ENCODE data around the gene DOCK4.

DOCK4 gene

DNA sequence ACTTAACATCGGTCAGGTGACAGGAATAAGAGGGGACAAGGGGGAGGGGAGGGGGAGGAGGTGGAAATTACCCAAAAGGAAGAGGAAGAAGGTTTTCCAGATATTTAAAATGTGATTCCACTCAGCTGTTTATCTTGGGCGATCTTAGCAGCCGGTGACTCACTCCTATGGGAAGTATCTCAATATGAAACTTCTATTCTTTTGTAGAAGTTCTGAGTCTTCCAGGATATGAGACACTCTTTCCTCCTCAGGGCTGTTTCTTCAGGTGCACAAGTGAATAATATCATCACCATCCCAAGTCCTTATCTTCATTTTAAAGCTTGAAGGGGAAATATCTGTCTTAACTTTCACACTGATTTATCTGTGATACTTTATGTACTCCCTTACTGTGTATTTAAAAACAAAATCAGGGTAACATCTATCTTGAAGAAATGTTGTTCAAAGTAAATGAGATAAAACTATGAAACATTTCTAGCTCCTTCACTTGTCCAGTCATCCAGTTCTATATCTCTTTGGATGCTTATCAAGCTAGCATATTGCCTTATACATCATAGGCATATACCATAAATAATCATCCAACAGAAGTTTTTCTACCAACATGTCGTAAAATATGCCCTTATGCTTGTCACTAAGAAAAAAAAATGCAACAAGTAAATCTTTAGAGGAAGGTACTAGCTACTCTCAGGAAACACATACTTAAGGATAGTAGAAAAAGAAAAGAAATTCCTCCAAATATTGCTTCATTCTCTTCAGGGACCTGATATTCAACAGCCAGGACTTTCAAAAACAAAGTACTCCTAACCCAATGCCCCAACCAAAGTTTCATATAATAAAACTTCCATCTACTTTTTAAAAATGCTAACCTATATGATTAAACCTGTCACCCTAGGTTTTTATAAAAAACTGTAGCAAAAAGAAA lies 13.7 kb downstream of the DOCK4 start:
- DNase-seq (ENCODE audit: low read depth in 2 of 2) = no peak

DNA sequence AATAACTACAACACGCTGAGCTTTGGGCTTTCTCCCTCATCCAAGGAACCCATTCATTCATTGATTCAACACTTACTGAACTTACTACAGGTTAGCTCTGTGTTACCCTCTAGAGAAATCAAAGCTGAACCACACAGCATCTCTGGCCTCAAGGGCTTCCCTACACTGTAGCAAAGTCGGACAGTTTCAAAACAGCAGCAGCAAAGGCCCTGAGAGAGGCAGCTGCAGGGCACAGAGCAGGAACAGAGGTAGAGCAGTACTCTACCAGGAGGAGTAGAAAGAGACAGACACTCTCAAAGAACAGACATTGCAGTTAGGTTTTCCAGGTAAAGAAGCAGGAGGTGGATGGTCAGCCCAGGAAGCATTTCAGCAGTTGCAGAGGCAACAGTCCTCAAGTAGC lies 16.1 kb downstream of the DOCK4 start:
- DNase-seq (ENCODE audit: low read depth in 2 of 2) = no peak

- no peak for DNase-seq (ENCODE audit: low read depth in 2 of 2)
Observed at GRCh38 chr7:112189691-112190090, 16.5 kb downstream of the DOCK4 start.

- no peak for DNase-seq (ENCODE audit: low read depth in 2 of 2)
Observed at GRCh38 chr7:112188257-112188656, 17.9 kb downstream of the DOCK4 start.

- DNase-seq (ENCODE audit: low read depth in 2 of 2) = no peak
Observed at GRCh38 chr7:112186300-112186699, 19.9 kb downstream of the DOCK4 start.

- no peak for DNase-seq (ENCODE audit: low read depth in 2 of 2)
Observed at GRCh38 chr7:112185005-112185834, 21.0 kb downstream of the DOCK4 start.

DNA sequence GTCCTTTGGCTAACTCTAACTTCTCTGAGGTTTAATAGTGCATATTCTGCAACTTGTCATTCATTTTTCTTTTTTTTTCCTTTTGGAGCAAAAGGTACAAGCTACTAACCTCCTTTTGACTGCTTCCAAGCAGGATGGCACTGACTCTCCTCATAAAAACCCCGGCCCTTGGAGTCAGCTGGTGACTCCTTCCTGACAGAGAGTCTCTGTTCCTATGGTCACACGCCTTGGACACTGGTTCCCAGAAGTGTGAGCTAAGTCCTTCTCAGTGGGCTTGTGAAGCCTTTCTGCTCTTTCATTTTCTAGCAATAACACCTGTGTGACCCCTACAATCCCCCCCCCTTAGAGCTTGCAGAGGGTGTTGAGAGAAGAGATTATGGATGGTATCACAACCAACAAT lies 21.7 kb downstream of the DOCK4 start:
- DNase-seq (ENCODE audit: low read depth in 2 of 2) = no peak

- DNase-seq (ENCODE audit: low read depth in 2 of 2) = no peak
Observed at GRCh38 chr7:112183266-112183665, 22.9 kb downstream of the DOCK4 start.

GRCh38 chr7:112182749-112183148 lies 23.4 kb downstream of the DOCK4 start:
- no peak for DNase-seq (ENCODE audit: low read depth in 2 of 2)

GRCh38 chr7:112180223-112180622 lies 26.0 kb downstream of the DOCK4 start:
- DNase-seq (ENCODE audit: low read depth in 2 of 2) = no peak

DNA sequence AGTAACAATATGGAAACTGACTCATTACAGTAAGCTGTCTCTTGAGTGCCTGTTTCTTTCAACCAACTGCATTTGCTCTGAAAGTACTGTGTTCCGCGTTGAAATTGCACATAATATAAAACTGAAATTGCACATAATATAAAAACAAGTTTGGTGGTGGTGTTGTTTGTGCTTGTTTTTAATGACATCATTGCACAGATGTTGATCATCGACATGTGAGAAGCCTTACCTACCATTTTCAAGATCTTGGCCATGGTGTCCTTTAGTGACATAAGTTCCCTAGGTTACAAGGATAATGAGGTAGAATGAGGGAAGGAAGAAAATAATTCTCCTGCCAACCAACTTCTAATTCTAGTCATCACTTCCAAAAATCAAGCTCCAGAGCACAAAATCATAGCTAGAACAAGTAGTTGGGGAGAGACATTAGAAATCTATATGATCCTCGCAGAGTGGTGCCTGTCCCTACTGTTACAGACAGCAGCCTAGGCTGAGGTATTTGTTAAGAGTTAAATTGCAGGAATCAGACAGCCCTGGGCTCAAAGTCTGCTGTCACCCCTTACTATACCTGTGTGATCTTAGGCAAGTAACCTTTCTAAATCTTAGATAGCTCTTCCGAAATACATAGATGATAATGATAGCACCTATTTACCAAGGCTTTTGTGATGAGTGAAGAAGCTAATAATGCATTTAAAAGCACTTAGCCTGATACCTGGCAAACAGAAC lies 29.3 kb downstream of the DOCK4 start:
- DNase-seq (ENCODE audit: low read depth in 2 of 2) = no peak

DNA sequence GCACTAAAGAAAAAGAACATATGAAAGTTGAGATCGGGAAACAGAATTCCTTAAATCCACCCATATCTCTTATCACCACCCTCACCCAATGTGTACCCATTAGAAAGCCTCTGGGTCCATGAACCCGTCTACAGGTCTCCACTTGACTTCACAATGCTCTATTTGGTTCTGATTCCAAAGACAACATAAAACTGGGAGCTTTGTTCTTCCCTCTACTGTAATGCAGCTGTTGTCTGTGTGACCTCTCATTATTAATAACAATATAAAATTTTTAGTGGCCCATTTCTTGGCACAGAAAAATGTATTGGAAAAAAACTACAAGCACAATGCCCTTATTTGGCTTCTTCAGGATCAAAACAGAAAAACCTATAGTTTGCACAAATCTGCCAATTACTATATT lies 30.0 kb downstream of the DOCK4 start:
- DNase-seq (ENCODE audit: low read depth in 2 of 2) = no peak

- no peak for DNase-seq (ENCODE audit: low read depth in 2 of 2)
Observed at GRCh38 chr7:112174192-112174591, 32.0 kb downstream of the DOCK4 start.

GRCh38 chr7:112173568-112173905 lies 32.7 kb downstream of the DOCK4 start:
- DNase-seq (ENCODE audit: low read depth in 2 of 2) = no peak

DNA sequence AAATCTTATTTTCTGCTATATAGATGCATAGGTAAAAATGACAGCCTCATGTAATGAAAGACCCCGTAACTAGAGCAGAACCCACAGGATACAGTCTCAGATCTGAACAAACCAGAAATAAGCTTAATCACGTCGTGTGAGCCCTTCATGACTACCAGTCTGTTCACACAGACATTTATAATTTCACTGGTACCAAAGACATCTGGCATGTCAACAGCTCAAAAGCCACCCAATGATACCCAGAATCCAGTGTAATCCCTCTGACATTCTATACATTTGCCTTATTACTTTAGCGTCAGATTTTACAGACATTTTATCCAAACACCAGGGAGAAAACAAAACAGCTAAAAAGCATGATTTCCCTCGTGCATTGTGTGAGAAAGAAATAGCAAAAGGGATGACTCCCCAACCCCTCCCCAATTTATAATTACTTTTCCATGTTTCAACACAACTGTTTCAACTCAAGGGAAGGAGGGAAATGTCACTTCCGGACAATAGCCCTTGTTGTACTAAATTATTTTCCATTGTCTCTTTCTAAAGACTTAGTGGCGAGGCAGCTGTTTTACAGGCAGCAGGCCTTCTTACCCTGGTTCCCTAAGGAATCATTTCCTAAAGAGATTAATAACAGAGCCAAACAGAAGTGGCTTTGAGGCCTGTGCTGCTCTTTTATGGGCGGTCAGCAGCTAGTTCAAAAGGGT lies 33.2 kb downstream of the DOCK4 start:
- DNase-seq (ENCODE audit: low read depth in 2 of 2) = no peak

GRCh38 chr7:112171673-112172072 lies 34.5 kb downstream of the DOCK4 start:
- DNase-seq (ENCODE audit: low read depth in 2 of 2) = no peak

DNA sequence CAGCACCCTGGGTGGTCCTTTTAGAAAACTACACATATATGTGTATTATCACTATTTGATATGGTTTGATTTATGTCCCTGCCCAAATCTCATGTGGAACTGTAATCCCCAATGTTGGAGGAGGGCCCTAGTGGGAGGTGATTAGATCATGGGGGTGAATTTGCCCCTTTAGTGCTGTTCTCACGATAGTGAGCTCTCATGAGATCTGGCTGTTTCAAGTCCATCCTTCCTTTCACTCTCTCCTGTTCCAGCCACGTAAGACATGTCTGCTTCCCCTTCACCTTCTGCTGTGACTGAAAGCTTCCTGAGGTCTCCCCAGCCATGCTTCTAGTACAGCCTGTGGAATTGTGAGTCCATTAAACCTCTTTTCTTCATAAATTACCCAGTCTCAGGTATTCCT lies 37.3 kb downstream of the DOCK4 start:
- DNase-seq (ENCODE audit: low read depth in 2 of 2) = no peak

DNA sequence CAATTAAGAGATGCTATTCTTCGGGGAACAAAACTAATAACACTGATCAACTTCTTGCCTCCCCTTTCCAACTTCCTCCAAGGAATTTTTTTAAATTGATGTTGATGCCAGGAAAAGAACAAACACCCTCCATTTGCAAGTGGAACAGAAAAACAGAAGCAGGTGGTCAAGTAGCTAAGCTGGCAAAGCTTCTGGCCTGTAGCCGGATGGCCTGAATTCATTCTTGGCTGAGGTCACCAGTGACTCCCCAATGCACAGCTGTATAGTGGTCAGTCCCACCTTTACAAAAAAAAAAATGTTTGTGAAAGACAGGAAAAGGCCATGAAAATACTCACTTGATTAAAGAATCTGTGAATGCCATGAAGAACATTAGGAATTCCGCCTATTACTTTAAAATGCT lies 39.1 kb downstream of the DOCK4 start:
- no peak for DNase-seq (ENCODE audit: low read depth in 2 of 2)

- DNase-seq (ENCODE audit: low read depth in 2 of 2) = no peak
Observed at GRCh38 chr7:112162784-112163506, 43.3 kb downstream of the DOCK4 start.

DNA sequence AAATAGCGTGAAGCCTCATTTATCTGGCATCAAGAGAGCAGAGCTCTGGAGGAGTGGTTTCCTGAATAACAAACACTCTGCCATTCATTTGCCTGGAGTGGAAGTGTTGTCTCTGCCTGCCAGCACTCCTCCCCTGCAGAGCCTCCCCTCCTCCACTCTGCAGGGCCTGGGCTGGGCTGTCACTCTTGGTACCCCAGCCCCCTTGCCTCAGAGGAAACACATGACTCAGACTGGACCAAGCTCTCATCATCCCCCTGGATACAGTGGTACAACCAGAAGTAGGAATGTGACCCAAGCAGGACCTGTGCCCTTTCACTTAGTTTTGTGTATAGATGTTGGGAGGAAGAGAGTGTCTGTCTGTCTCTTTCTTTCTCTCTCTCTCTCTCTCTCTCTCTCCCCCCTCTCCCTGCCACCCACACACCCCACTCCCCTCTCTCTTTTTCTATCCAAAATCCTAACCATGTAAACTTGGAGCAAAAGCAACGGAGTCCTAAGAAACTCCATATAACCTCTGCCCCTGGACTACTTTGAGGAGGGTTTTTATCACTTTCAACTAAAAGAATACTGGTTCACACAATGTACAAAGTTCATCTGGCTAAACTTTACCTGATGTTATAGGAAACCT lies 43.9 kb downstream of the DOCK4 start:
- no peak for DNase-seq (ENCODE audit: low read depth in 2 of 2)
